Mucosa of descending colon (tissue), 3 donors: ENCODE results near the gene TMSB4X. TPM values are rescaled to one million over a fixed set of nuclear protein-coding genes. Genes with fewer than 3 reads are reported as not detected.

Experiments used
- ATAC-seq: fragments of 200-7000 bp; cut with Tn5 transposase; one replicate; pipeline ENCODE4 v1.9.1; 2020; ENCODE audit warnings: mild to moderate bottlenecking, moderate library complexity
- DNase-seq, 3 donors: peaks; one replicate each; pipeline ENCODE4 v3.0.0-alpha.2; 2020
- H3K36me3 ChIP-seq: fragments of 200-600 bp; one replicate; pipeline ENCODE4 v1.8.0; 2021; ENCODE audit warnings: low read depth, mild to moderate bottlenecking
- H3K4me1 ChIP-seq: fragments of 200-600 bp; one replicate; pipeline ENCODE4 v1.8.0; 2021; ENCODE audit warnings: low read depth, mild to moderate bottlenecking
- H3K4me3 ChIP-seq: fragments of 200-600 bp; one replicate; pipeline ENCODE4 v1.8.0; 2021; ENCODE audit warnings: mild to moderate bottlenecking
- H3K9me3 ChIP-seq: fragments of 200-600 bp; one replicate; pipeline ENCODE4 v1.8.0; 2021; ENCODE audit warnings: mild to moderate bottlenecking
- intact Hi-C, 2 donors: fragments of 100-400 bp; cut with DNase I in 1 of 2; cut with micrococcal nuclease in 1 of 2; formaldehyde crosslinking; loops; one replicate each; pipeline versions ENCODE4 v1.11.0 to v1.11.1; 2022; cut with DNase I, micrococcal nuclease
- total RNA-seq, 3 donors: library from RNA; stranded (reverse); fragmentation: NEBNext Ultra II Directional in 2 of 3; extraction: Animal tissue kit (Norgen Biotek cat#: 25700) in 2 of 3; gene quantifications; one replicate each; pipeline versions ENCODE4 v1.2.1 to v1.2.4, GENCODE V29; 2021 to 2023
- TF ChIP-seq, protein P1 (sequence below): fragments of 200-600 bp; IDR thresholded peaks from one replicate; pipeline ENCODE4 v1.8.0; 2022; ENCODE audit warnings: antibody characterized with exemption, mild to moderate bottlenecking
- donor health status: DM: no; HTN: no; CAD: no; lungs with moderate emphysema.
- donor health status: DM: no; HTN: no; CAD: no.
- donor health status: DM: no; HTN: yes; CAD: no.

Gene TMSB4X
- total RNA-seq, 3 donors from 2014 or later: 2,288 to 5,392 (median 5,014) TPM

DNA sequence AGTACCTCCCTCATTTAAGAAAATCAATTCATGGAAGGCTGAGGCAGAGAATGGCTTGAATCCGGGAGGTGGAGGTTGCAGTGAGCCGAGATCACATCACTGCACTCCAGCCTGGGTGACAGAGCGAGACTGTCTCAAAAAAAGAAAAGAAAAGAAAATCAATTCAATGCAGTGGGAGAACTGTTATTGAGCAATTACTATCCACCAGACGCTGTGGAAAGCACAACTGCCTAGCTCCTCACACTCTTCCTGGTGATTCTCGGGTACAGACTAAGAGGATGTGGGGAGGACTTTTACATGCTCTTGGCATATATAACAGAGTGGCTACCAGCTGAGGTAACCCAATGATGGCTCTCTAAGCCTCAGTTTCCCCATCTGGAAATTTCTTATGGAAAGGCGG lies 2.7 kb upstream of the TMSB4X start:
- no peak for DNase-seq
- ATAC-seq: no peak
- peaks cover 2% of the 10 kb centered on the region for H3K4me1 ChIP-seq
- H3K4me3 ChIP-seq: no peak overlapping the region
- H3K36me3 ChIP-seq: no peaks in the 10 kb centered on the region
- TF ChIP-seq, protein P1, sequence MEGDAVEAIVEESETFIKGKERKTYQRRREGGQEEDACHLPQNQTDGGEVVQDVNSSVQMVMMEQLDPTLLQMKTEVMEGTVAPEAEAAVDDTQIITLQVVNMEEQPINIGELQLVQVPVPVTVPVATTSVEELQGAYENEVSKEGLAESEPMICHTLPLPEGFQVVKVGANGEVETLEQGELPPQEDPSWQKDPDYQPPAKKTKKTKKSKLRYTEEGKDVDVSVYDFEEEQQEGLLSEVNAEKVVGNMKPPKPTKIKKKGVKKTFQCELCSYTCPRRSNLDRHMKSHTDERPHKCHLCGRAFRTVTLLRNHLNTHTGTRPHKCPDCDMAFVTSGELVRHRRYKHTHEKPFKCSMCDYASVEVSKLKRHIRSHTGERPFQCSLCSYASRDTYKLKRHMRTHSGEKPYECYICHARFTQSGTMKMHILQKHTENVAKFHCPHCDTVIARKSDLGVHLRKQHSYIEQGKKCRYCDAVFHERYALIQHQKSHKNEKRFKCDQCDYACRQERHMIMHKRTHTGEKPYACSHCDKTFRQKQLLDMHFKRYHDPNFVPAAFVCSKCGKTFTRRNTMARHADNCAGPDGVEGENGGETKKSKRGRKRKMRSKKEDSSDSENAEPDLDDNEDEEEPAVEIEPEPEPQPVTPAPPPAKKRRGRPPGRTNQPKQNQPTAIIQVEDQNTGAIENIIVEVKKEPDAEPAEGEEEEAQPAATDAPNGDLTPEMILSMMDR: no peak
- H3K9me3 ChIP-seq: no peaks in the 10 kb centered on the region
- intact Hi-C loops: loop anchor here in 1 of 2 donors (10.0 kb wide), 1 partner anchor 513 kb away; no protein-coding TSS in a partner anchor

DNA sequence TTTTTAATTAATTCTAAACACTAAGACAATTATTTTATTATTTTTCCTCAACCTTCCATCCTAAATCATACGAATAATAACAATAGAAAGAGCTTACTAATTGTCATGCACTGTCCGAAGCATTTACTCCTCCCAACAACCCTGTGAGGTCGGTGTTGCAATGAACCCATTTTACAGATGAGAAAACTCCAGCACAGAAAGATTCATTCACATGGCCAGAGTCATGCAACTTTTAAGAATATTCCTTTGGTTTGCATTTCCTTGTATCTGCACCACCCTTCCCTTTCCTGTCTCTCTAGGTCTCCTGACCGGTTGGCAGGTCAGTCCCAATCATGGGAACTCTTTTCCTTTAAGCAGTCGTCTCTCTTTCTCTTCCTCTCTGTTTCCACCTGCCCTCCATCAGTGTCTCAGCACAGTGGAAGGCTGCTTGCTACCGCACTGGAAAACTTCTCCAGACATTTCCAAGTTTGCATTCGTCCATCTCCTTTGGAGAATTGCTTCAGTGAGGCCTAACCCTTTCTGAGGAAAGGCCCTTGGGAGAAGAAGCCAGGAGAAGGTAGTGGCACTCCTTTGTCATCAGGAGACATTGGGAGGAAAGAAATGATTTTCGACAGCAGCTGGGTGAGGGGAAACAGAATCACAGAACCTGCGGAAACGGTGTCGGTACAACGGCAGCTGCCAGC lies 1.9 kb upstream of the TMSB4X start:
- DNase-seq (no peak), ATAC-seq (no peak)
- Histone ChIP-seq H3K9me3 (no peaks in the 10 kb centered on the region), H3K36me3 (no peaks in the 10 kb centered on the region), H3K4me1 (peaks cover 2% of the 10 kb centered on the region), H3K4me3 (no peak overlapping the region)
- intact Hi-C loops: loop anchor here in 1 of 2 donors (10.0 kb wide), 1 partner anchor 512 kb away; no protein-coding TSS in a partner anchor
- TF ChIP-seq, protein P1: no peak

DNA sequence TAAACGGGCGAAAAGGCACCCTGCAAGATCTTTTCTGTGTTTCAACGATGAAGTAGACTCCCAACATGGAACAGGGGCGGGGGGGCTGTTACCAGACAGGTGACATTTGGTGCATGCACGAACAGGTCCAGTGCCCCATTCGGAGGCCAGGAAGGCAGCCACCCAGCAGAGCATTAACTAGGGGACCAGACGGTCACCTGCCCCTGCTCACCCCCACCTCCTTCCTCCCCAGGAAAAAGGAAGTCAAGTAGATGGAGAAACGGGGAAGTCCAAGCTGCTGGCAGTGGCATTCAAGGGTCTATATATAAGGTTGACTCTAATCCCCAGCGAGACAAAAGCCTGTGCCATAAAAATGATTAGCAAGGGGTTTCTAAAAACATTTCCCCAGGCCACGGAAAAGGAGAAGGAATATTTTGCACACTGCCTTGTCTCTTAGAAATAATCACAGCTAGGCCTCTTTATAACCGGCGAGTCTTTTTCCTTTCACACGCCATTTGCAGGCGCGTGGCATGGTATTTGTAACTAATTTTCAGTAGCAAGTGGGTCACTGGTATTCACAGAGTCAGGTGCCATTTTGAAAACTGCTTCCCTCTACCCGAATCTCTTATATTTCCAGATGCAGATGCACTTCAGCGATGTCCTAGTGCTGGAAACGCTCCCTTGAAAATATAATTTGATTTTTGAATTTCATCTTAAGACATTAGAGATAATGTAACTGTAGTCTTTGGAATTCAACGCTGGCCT lies 1.2 kb upstream of the TMSB4X start:
- H3K9me3 ChIP-seq: no peaks in the 10 kb centered on the region
- TF ChIP-seq, protein P1: no peak
- ATAC-seq (no peak), DNase-seq (peak; percentile 45 to 75 (median 49))
- no peaks in the 10 kb centered on the region for H3K36me3 ChIP-seq
- no peak overlapping the region for H3K4me3 ChIP-seq
- H3K4me1 ChIP-seq: peaks cover 2% of the 10 kb centered on the region
- intact Hi-C loops: loop anchor here in 1 of 2 donors (10.0 kb wide), 1 partner anchor 511 kb away; no protein-coding TSS in a partner anchor

DNA sequence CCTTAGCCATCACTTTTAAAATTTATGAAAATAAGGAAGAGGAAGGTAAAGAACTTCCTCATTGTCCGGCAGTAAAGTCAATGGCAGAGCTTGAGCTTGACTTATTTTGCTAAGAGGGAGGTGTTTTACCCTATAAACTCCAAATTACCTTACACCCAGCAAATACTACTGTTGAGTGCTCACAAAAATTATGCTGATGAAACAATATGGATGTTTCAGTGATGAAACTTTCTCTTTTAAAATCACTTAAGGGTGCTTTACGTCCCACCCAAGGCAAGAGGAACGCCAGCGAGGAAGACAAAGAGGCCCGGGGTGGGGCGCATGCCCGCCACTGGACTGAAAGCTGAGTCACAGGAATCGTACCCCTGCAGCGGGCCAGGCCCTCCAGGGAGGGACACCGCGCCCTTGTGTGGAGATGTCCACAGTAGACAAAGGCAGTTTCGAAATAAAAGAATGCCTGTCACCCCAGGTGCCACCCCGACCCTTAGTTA lies 560 bp upstream of the TMSB4X start:
- Histone ChIP-seq H3K4me1 (peaks cover 2% of the 10 kb centered on the region), H3K36me3 (no peaks in the 10 kb centered on the region), H3K9me3 (no peaks in the 10 kb centered on the region), H3K4me3 (peak overlapping the region; percentile 67)
- TF ChIP-seq, protein P1: no peak
- DNase-seq (peak; percentile 70 to 82 (median 74)), ATAC-seq (peak; percentile 68)
- intact Hi-C loops: loop anchor here in 1 of 2 donors (10.0 kb wide), 1 partner anchor 510 kb away; no protein-coding TSS in a partner anchor

DNA sequence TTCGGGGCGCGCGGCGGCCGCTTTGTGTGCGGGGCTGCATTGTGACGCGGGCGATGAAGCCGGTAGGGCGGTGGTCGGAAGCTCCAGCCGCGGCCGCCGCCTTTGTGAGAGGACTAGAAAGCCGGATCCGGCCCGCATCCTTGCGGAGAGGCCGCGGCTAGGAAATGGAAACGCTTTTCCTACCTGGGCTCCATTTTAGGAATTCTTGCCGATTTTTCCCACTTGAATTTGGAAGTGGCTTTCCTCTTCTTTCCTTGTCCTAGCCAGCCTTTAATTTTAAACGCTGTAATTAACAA lies 708 bp downstream of the TMSB4X start:
- DNase-seq (peak in 1 of 3 donors; percentile 45), ATAC-seq (peak; percentile 1)
- TF ChIP-seq, protein P1: no peak
- peak overlapping the region; percentile 67 for H3K4me3 ChIP-seq
- no peaks in the 10 kb centered on the region for H3K9me3 ChIP-seq
- peaks cover 2% of the 10 kb centered on the region for H3K4me1 ChIP-seq
- no peaks in the 10 kb centered on the region for H3K36me3 ChIP-seq
- intact Hi-C loops: loop anchor here in 1 of 2 donors (10.0 kb wide), 1 partner anchor 509 kb away; no protein-coding TSS in a partner anchor
